ENCODE measurements around the gene TESMIN.

Gene TESMIN

GRCh38 chr11:68658097-68658496 is 93.2 kb downstream of the TESMIN start:
- no peak for DNase-seq
